HEK293 (cell line): ENCODE results near the gene DRD1.
"Not testable (repeated sequence)": the region's sequence is repeated elsewhere in the genome, so short reads cannot be mapped to it uniquely, and the experiment has no call there.

Experiments
- CTCF ChIA-PET: fragments of 350-600 bp; formaldehyde crosslinking; extraction: SDS; loops from one replicate; lab custom pipeline; 2021; ENCODE audit warnings: antibody characterized with exemption; lab: Yijun Ruan, JAX
- POLR2A ChIA-PET: fragments of 300-600 bp; formaldehyde crosslinking; extraction: SDS; loops from one replicate; lab custom pipeline; 2020; ENCODE audit warnings: antibody characterized with exemption, inconsistent platforms; lab: Yijun Ruan, JAX
- H3K27ac ChIP-seq: fragments of 200-500 bp; sonication (Bioruptor generic); 2 replicates; pipeline ENCODE4 v1.5.1; 2014; ENCODE audit warnings: low read depth, low read length, control low read depth, inconsistent platforms; ENCODE audit errors: extremely low read depth
- H3K36me3 ChIP-seq, 2 experiments: fragments of 200-500 bp in 1 of 2; sonication (Bioruptor generic) in 1 of 2; 1 replicate in 1 of 2; 2 replicates in 1 of 2; pipeline ENCODE4 v1.5.1; 2014 to 2017; ENCODE audit warnings: inconsistent platforms in 2 of 2, low read length in 2 of 2; ENCODE audit not compliant: control insufficient read depth in 2 of 2, insufficient read depth in 1 of 2
- H3K4me1 ChIP-seq: fragments of 200-500 bp; sonication (Bioruptor generic); 2 replicates; pipeline ENCODE4 v1.5.1; 2014; ENCODE audit warnings: mild to moderate bottlenecking, low read length, inconsistent platforms; ENCODE audit not compliant: control insufficient read depth, insufficient read depth
- H3K4me3 ChIP-seq: 2 replicates; pipeline ENCODE4 v1.5.1; 2011; ENCODE audit warnings: low read depth, mild to moderate bottlenecking, control low read depth, low read length, moderate library complexity
- H3K9me3 ChIP-seq: fragments of 200-500 bp; sonication (Bioruptor generic); 2 replicates; pipeline ENCODE4 v1.5.1; 2014; ENCODE audit warnings: low read depth, low read length, inconsistent platforms; ENCODE audit not compliant: control insufficient read depth, insufficient read depth
- GLI2 ChIP-seq: fragments of 450-650 bp; formaldehyde crosslinking; IDR thresholded peaks from 2 replicates; pipeline ENCODE4; 2017; ENCODE audit warnings: missing biosample characterization, missing genetic modification characterization, low read depth, borderline replicate concordance
- KLF9 ChIP-seq: fragments of 450-650 bp; formaldehyde crosslinking; IDR thresholded peaks from 2 replicates; pipeline ENCODE4 v1.5.1; 2016; ENCODE audit warnings: missing biosample characterization, missing genetic modification characterization, low read depth
- YY2 ChIP-seq: fragments of 450-650 bp; formaldehyde crosslinking; IDR thresholded peaks from 2 replicates; pipeline ENCODE4 v1.5.1; 2016; ENCODE audit warnings: missing biosample characterization, missing genetic modification characterization
- ZBTB11 ChIP-seq: fragments of 450-650 bp; formaldehyde crosslinking; conservative IDR thresholded peaks from 2 replicates; pipeline ENCODE4 v1.5.1; 2016; ENCODE audit warnings: low read depth, missing biosample characterization, missing genetic modification characterization
- ZNF114 ChIP-seq: fragments of 450-650 bp; formaldehyde crosslinking; IDR thresholded peaks from 2 replicates; pipeline ENCODE4 v1.5.0; 2017; ENCODE audit warnings: missing biosample characterization, missing genetic modification characterization
- ZNF18 ChIP-seq: fragments of 450-650 bp; formaldehyde crosslinking; IDR thresholded peaks from 2 replicates; pipeline ENCODE4 v1.5.1; 2016; ENCODE audit warnings: missing biosample characterization, missing genetic modification characterization
- ZNF23 ChIP-seq: fragments of 450-650 bp; formaldehyde crosslinking; IDR thresholded peaks from 2 replicates; pipeline ENCODE4 v1.5.1; 2016; ENCODE audit warnings: missing biosample characterization, missing genetic modification characterization, borderline replicate concordance
- ZNF239 ChIP-seq: fragments of 450-650 bp; formaldehyde crosslinking; IDR thresholded peaks from 2 replicates; pipeline ENCODE4 v1.5.1; 2016; ENCODE audit warnings: missing biosample characterization, missing genetic modification characterization
- ZNF391 ChIP-seq: fragments of 450-650 bp; formaldehyde crosslinking; IDR thresholded peaks from 2 replicates; pipeline ENCODE4 v1.5.1; 2016; ENCODE audit warnings: low read depth, missing biosample characterization, missing genetic modification characterization, borderline replicate concordance
- ZNF48 ChIP-seq: fragments of 450-650 bp; formaldehyde crosslinking; IDR thresholded peaks from 2 replicates; pipeline ENCODE4 v1.5.1; 2016; ENCODE audit warnings: missing biosample characterization, missing genetic modification characterization
- ZNF488 ChIP-seq: fragments of 450-650 bp; formaldehyde crosslinking; IDR thresholded peaks from 2 replicates; pipeline ENCODE4 v1.5.1; 2016; ENCODE audit warnings: missing biosample characterization, missing genetic modification characterization
- ZNF558 ChIP-seq: fragments of 450-650 bp; formaldehyde crosslinking; IDR thresholded peaks from 2 replicates; pipeline ENCODE4 v1.5.1; 2016; ENCODE audit warnings: missing biosample characterization, missing genetic modification characterization
- ZNF792 ChIP-seq: fragments of 450-650 bp; formaldehyde crosslinking; IDR thresholded peaks from 2 replicates; pipeline ENCODE4 v1.5.1; 2016; ENCODE audit warnings: missing biosample characterization, missing genetic modification characterization

Gene DRD1

GRCh38 chr5:175448276-175448675, 4.3 kb upstream of the DRD1 start:
- no peaks in the 10 kb centered on the region for H3K9me3 ChIP-seq
- no peak overlapping the region for H3K27ac ChIP-seq
- no peaks in the 10 kb centered on the region for H3K36me3 ChIP-seq
- POLR2A ChIA-PET, result interaction anchor here (0.6 kb wide), 1 partner anchor 600 kb away, joined by 4 read pairs; no protein-coding TSS in a partner anchor
- no peak for TF ChIP-seq KLF9 (tag by site-specific recombination)
- no peak for TF ChIP-seq ZNF239 (tag by site-specific recombination)
- no peak for TF ChIP-seq ZNF23 (tag by site-specific recombination)
- TF ChIP-seq ZNF488 (tag by site-specific recombination), result no peak
- no peak for TF ChIP-seq ZNF558 (tag by site-specific recombination)
- TF ChIP-seq ZNF391 (tag by site-specific recombination), result no peak
- no peak for TF ChIP-seq ZNF48 (tag by site-specific recombination)
- no peak for TF ChIP-seq YY2 (tag by site-specific recombination)
- TF ChIP-seq GLI2 (tag by site-specific recombination), result no peak
- H3K4me3 ChIP-seq, result no peak overlapping the region
- no peaks in the 10 kb centered on the region for H3K4me1 ChIP-seq
- CTCF ChIA-PET, result interaction anchor here (0.6 to 4.7 kb wide), 4 partner anchors 10 to 497 kb away, joined by 3 to 18 read pairs (median 8); no protein-coding TSS in a partner anchor

- H3K4me3 ChIP-seq, result no peak overlapping the region
- TF ChIP-seq ZBTB11 (tag by site-specific recombination) (no peak), ZNF114 (tag by site-specific recombination) (no peak), ZNF18 (no peak), ZNF239 (tag by site-specific recombination) (no peak), ZNF792 (no peak)
- ChIA-PET CTCF (interaction anchor here (1.9 to 4.7 kb wide), 2 partner anchors 11 to 16 kb away, joined by 12 to 18 read pairs; no protein-coding TSS in a partner anchor), POLR2A (no interaction called here)
- no peaks in the 10 kb centered on the region for H3K4me1 ChIP-seq
- no peaks in the 10 kb centered on the region for H3K36me3 ChIP-seq
- no peaks in the 10 kb centered on the region for H3K9me3 ChIP-seq
- no peak overlapping the region for H3K27ac ChIP-seq
These were observed 3.6 kb upstream of the DRD1 start for GRCh38 chr5:175447571-175447970.

GRCh38 chr5:175446378-175446777, 2.4 kb upstream of the DRD1 start:
- H3K36me3 ChIP-seq, H3K4me3 ChIP-seq, POLR2A ChIA-PET, H3K27ac ChIP-seq, H3K9me3 ChIP-seq, H3K4me1 ChIP-seq: not testable (repeated sequence)
- CTCF ChIA-PET, result interaction anchor here (3.1 to 4.7 kb wide), 2 partner anchors 12 to 18 kb away, joined by 18 to 19 read pairs; no protein-coding TSS in a partner anchor
